IPS DF 6.9 (cell line): ENCODE results near the gene AHNAK.

Experiments
- DNase-seq: peaks from one replicate; pipeline ENCODE4 v3.0.0-alpha.2; 2013; ENCODE audit warnings: low read depth, low spot score
- H3K27ac ChIP-seq: one replicate; pipeline ENCODE4 v1.5.1; 2013; ENCODE audit warnings: low read length, control low read depth
- H3K27me3 ChIP-seq: 2 replicates; pipeline ENCODE4 v1.6.1; 2013; ENCODE audit warnings: mild to moderate bottlenecking, low read length; ENCODE audit not compliant: control insufficient read depth, insufficient read depth
- H3K36me3 ChIP-seq: 2 replicates; pipeline ENCODE4 v1.6.1; 2013; ENCODE audit warnings: low read length; ENCODE audit not compliant: control insufficient read depth, insufficient read depth
- H3K4me1 ChIP-seq: 2 replicates; pipeline ENCODE4 v1.6.1; 2013; ENCODE audit warnings: low read length; ENCODE audit not compliant: control insufficient read depth, insufficient read depth
- H3K4me3 ChIP-seq: 2 replicates; pipeline ENCODE4 v1.5.1; 2013; ENCODE audit warnings: mild to moderate bottlenecking, low read length
- H3K9me3 ChIP-seq: 2 replicates; pipeline ENCODE4 v1.6.1; 2013; ENCODE audit warnings: low read length, inconsistent platforms; ENCODE audit not compliant: control insufficient read depth, insufficient read depth
- WGBS: extraction: QIAGEN DNeasy Blood & Tissue Kit; methylation state at CpG from one replicate; pipeline ENCODE4 v1.1.7; 2013; ENCODE audit warnings: mixed read lengths, missing lambda C conversion rate; ENCODE audit not compliant: insufficient read length, insufficient coverage; 5-methylcytosine and 5-hydroxymethylcytosine counted together

AHNAK gene

DNA sequence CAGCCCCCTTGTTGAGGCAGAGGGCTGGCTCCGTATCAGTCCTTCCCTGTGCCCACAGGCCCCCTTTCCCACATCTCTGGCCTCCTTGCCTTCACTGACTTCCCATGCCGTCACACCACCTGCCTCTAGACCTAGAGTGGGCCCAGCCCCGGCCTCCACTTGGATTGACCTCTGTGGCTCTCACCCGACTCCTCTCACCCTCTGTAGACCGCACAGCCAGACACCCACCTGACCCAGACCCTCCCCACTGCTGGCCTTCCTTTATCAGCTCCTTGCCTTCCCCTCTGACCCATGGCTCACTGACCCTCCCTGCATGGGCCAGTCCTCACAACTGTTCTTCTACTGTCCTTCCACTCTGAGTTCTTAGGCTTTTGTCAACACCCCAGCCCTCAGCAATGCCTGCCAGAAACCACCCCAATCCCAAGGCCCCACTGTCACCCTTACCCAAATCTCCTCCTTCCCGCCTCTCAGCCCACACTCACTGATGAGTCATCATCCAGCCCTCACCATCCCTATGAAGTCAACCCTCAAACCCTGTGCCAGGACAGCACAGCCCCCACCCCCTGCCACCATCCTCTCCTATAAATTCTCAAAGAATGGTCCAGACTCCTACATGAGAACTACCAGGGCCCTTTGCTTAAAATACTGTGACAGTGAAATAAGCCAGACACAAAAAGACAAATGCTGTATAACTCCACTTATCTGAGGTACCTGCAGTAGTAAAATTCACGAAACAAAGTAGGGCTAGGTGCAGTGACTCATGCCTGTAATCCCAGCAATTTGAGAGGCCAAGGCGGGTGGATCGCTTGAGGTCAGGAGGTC is 74.3 kb downstream of the AHNAK start:
- Histone ChIP-seq H3K4me1 (no peaks in the 10 kb centered on the region), H3K36me3 (no peaks in the 10 kb centered on the region), H3K27ac (no peak overlapping the region), H3K9me3 (no peaks in the 10 kb centered on the region), H3K4me3 (no peak overlapping the region), H3K27me3 (no peaks in the 10 kb centered on the region)
- no peak for DNase-seq
- no CpG with 5 or more reads among the region's 9 CpGs for WGBS

DNA sequence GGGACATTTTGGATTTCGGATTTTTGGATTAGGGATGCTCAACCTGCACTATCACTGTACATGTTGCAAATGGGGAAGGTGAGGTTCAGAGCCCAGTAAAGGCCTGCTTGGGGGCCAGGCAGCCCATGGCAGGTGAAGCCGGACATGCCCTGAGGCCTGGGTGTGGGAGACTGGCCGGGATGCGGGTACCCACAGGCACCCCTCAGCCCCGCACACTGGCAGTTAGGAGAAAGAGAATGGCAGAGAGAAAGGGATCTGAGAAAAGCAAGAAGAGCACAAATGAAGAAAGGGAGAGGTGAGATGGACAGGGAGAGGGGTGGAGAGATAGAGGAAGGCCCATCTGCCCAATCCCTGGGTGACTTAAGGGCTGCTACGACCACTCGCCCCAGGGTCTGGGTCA is 75.0 kb downstream of the AHNAK start:
- H3K27me3 ChIP-seq, result no peaks in the 10 kb centered on the region
- no peaks in the 10 kb centered on the region for H3K9me3 ChIP-seq
- no peak overlapping the region for H3K27ac ChIP-seq
- no peak overlapping the region for H3K4me3 ChIP-seq
- WGBS, result no CpG with 5 or more reads among the region's 7 CpGs
- DNase-seq, result no peak
- no peaks in the 10 kb centered on the region for H3K36me3 ChIP-seq
- no peaks in the 10 kb centered on the region for H3K4me1 ChIP-seq

DNA sequence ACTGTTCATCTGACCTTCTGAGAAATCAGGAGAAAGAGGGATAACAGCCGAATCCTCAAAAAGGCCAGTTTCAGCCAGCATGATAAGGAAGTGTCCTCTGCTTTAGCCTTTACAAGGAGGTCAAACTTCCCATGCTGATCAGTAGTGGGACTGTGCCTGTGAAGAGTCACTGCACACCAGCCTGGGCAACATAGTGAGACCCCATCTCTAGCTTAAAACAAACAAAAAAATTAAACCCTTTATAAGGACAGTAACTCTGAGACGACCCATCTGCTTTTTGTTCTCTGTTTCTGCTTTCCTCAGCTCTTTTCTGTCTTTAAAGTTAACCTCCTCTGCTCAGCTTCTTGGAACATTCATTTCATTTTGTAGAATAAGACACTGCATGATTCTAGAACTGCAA is 78.0 kb downstream of the AHNAK start:
- WGBS, result no CpG with 5 or more reads among the region's 2 CpGs
- H3K4me1 ChIP-seq, result no peaks in the 10 kb centered on the region

DNA sequence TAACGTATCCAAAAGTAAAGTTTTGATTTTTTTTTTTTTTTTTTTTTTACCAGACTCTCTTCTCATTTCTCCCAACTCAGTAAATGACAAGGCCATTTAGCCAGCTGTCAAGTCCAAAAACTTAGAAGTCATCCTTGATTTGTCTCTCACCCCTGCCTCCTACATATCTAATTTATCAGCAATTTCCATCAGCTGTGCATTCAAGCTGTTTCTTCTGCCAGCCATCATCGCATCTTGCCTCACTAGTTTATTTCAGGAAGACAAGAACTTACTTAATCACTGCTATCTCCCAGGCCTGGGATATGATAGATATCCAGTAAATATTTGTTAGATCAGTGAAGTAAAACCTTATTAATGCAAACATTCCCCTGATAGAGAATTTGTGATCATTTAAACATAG is 80.2 kb downstream of the AHNAK start:
- no peaks in the 10 kb centered on the region for H3K4me1 ChIP-seq

More for the DNA sequence above, 78.0 kb downstream of the AHNAK start:
- H3K27ac ChIP-seq, result no peak overlapping the region
- no peaks in the 10 kb centered on the region for H3K36me3 ChIP-seq
- no peaks in the 10 kb centered on the region for H3K27me3 ChIP-seq
- H3K9me3 ChIP-seq, result no peaks in the 10 kb centered on the region
- H3K4me3 ChIP-seq, result no peak overlapping the region
- no peak for DNase-seq

DNA sequence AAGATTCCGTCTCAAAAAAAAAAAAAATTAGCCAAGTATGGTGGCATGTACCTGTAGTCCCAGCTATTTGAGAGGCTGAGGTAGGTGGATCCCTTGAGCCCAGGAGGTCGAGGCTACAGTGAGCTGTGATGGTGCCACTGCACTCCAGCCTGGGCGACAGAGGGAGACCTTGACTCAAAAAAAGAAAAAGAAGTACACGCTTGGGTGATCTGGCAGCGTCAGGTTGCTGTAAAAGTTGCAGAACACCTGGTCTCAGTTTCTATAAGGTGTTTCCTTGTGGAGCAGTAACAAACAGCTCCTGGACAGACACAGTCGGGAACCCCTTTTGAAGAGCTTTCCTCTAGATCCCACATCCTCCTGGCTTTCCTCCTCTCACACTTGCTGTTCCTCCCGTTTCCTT is 82.0 kb downstream of the AHNAK start:
- H3K36me3 ChIP-seq, result no peaks in the 10 kb centered on the region
- H3K4me3 ChIP-seq, result no peak overlapping the region
- no CpG with 5 or more reads among the region's 7 CpGs for WGBS
- H3K27me3 ChIP-seq, result no peaks in the 10 kb centered on the region
- no peaks in the 10 kb centered on the region for H3K4me1 ChIP-seq
- no peak overlapping the region for H3K27ac ChIP-seq
- no peaks in the 10 kb centered on the region for H3K9me3 ChIP-seq
- no peak for DNase-seq

More for the DNA sequence above, 80.2 kb downstream of the AHNAK start:
- no CpG with 5 or more reads among the region's 2 CpGs for whole genome bisulfite sequencing
- DNase-seq, result no peak
- no peaks in the 10 kb centered on the region for H3K36me3 ChIP-seq
- H3K9me3 ChIP-seq, result no peaks in the 10 kb centered on the region
- H3K27me3 ChIP-seq, result no peaks in the 10 kb centered on the region
- H3K27ac ChIP-seq, result no peak overlapping the region
- H3K4me3 ChIP-seq, result no peak overlapping the region

DNA sequence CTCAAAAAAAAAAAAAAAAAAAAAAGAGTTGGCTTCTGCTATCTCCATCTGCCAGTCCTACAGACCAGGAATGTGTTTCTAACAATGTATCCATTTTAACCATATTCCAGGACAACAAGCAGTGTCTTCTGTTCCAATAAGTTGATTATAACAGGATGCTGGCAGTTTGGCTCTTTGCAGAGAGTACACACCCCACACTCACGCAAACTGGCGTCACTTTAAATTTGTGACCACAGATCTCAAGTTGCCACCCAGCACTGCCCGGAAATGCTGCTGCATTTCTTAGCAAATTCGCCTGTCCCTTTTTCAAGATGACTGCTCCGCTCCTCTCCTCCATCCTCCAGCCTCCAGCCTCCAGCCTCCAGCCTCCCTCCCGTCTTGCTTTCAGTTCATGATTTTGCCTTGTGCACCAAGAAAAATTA is 83.5 kb downstream of the AHNAK start:
- Histone ChIP-seq H3K4me1 (no peaks in the 10 kb centered on the region), H3K4me3 (no peak overlapping the region), H3K27me3 (no peaks in the 10 kb centered on the region), H3K9me3 (no peaks in the 10 kb centered on the region), H3K36me3 (no peaks in the 10 kb centered on the region), H3K27ac (no peak overlapping the region)
- no CpG with 5 or more reads among the region's 6 CpGs for WGBS
- DNase-seq, result no peak

DNA sequence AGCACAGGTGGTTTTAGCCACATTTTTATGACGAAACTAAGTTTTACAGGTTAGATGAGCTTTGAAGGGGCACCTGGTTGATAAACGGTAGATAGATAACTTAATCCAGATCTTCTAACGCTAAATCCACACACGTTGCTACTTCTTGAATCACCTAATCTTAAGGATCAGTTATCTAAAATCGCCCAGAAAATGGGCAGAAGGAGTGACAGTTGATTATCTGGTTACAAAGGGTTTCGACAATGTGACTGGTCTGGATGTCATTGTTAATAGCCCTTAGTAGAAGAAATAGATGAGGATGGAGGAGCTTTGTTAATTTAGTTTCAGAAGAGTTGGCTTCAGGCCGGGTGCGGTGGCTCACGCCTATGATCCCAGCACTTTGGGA is 84.1 kb downstream of the AHNAK start:
- H3K36me3 ChIP-seq, result no peaks in the 10 kb centered on the region
- no peak for DNase-seq
- H3K9me3 ChIP-seq, result no peaks in the 10 kb centered on the region
- no peak overlapping the region for H3K4me3 ChIP-seq
- H3K27me3 ChIP-seq, result no peaks in the 10 kb centered on the region
- WGBS, result no CpG with 5 or more reads among the region's 9 CpGs
- no peak overlapping the region for H3K27ac ChIP-seq
- no peaks in the 10 kb centered on the region for H3K4me1 ChIP-seq

DNA sequence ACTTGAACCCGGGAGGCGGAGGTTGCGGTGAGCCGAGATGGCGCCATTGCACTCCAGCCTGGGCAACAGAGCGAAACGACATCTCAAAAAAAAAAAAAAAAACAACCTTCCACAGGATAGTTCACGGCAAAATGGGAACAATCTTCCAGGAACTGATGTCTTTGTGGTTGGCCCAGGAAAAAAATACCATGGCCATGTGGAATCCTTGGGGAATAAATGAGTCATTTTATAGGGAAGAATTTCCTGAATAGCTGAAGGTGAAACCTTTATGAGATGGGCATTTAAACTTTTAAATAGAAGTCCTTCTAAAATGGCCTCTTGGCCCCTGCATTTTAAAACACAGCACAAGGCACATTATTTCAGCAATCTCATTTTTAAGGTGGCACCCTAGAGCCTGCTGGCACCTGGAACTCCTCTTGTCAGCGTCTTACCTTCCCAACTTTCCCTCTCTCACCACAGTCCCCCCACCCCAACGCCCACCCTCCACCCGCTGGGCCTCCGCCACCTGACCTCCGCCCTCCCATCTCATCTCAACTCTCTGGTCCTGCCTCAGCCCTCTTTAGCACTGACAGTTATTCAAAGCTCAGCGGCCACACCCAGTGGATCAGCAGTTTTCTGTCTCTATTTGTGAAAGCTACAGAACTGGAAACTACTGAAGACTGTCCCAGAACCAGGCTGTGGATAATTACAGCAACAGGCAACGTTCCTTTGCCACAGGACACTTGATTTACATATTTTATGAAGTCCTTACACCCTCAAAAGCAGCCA is 84.7 kb downstream of the AHNAK start:
- no peak overlapping the region for H3K4me3 ChIP-seq
- no CpG with 5 or more reads among the region's 15 CpGs for WGBS
- H3K4me1 ChIP-seq, result no peaks in the 10 kb centered on the region
- DNase-seq, result no peak
- no peaks in the 10 kb centered on the region for H3K27me3 ChIP-seq
- H3K36me3 ChIP-seq, result no peaks in the 10 kb centered on the region
- no peak overlapping the region for H3K27ac ChIP-seq
- H3K9me3 ChIP-seq, result no peaks in the 10 kb centered on the region

DNA sequence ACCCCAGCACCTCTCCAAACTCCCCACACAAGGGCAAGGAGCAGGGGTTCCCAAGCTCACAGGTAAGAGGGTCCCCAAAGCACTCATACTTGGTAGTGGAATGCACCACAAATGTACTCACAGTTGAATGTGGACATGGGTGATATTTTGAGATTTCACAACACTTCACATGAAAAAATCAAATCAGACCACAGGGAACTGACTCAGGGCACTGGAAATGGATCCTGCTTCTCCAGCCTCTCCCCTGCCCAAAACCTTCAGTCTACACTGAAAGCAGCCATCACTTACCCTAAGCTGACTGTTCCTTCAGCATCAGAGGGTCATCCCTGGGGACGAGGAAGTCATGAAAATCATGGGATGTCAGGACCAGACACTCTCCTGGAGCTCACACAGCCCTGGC is 87.5 kb downstream of the AHNAK start:
- Histone ChIP-seq H3K27ac (no peak overlapping the region), H3K4me3 (no peak overlapping the region), H3K36me3 (no peaks in the 10 kb centered on the region), H3K9me3 (no peaks in the 10 kb centered on the region), H3K27me3 (no peaks in the 10 kb centered on the region), H3K4me1 (no peaks in the 10 kb centered on the region)
- WGBS, result no CpG with 5 or more reads among the region's 1 CpG
- no peak for DNase-seq

DNA sequence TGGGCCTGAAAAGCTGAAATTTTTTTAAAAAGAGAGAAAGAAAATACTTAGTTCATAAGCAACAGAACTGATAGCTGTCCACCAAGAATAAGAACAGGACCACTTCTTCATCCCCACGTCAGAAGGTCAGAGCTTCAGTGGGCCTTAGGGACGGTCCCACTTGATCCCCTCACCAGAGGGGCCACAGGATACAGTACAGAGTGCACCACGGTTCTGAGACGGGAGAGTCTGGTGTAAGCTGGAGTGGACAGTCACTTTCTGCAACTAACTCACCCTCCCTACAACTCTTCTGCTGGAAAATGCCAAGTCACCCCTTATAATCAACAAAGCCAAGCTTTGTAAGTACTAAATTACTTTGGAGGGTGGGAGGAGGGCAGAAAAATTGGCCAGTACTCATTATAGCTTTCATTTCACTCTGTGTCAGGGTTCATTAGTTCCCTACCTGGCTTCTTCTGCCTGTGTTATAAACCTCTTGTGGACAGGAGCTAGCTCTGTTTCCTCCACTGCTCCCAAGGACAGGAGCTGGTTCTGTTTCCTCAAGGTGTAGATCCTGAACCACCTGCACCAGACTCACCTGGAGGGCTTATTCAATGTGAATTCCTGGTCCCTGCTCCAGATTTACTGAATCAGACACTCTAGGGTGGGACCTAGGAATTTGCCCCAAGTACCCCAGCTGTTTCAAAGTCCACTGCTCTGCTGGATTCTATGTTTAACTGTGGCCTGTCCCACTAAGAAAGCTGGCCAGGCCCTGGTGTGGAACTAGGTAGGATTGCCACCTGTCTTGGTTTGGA is 88.2 kb downstream of the AHNAK start:
- Histone ChIP-seq H3K27me3 (no peaks in the 10 kb centered on the region), H3K36me3 (no peaks in the 10 kb centered on the region), H3K4me3 (no peak overlapping the region), H3K4me1 (no peaks in the 10 kb centered on the region), H3K9me3 (no peaks in the 10 kb centered on the region), H3K27ac (no peak overlapping the region)
- WGBS, result no CpG with 5 or more reads among the region's 4 CpGs
- no peak for DNase-seq
